DND-41 (cell line): ENCODE data around the gene VIM.
A peak's percentile ranks its signal among the peaks of the same experiment; 100 is the strongest.

Experiments
- ATAC-seq: fragments of 200-7000 bp; cut with Tn5 transposase; 3 replicates; pipeline ENCODE4 v1.9.1; 2021; ENCODE audit warnings: low read depth; ENCODE audit not compliant: insufficient read depth
- DNase-seq: peaks from one replicate; pipeline ENCODE4 v3.0.0-alpha.2; 2020
- H2AFZ ChIP-seq: 2 replicates; pipeline ENCODE4 v1.6.0; 2012; ENCODE audit warnings: low read depth, low read length
- H3K27ac ChIP-seq: 2 replicates; pipeline ENCODE4 v1.5.1; 2012; ENCODE audit warnings: low read length, inconsistent platforms
- H3K27me3 ChIP-seq: fragments of 200-600 bp; sonication (generic); 2 replicates; pipeline ENCODE4 v1.6.0; 2012; ENCODE audit warnings: low read length, mild to moderate bottlenecking, inconsistent platforms; ENCODE audit not compliant: insufficient read depth, poor library complexity
- H3K36me3 ChIP-seq: 2 replicates; pipeline ENCODE4 v1.5.1; 2012; ENCODE audit warnings: low read length, inconsistent platforms; ENCODE audit not compliant: insufficient read depth
- H3K4me1 ChIP-seq: 2 replicates; pipeline ENCODE4 v1.5.1; 2012; ENCODE audit warnings: mild to moderate bottlenecking, low read length; ENCODE audit not compliant: insufficient read depth
- H3K4me2 ChIP-seq: 2 replicates; pipeline ENCODE4 v1.6.0; 2012; ENCODE audit warnings: mild to moderate bottlenecking, moderate library complexity, low read length, inconsistent platforms; ENCODE audit not compliant: insufficient read depth
- H3K4me3 ChIP-seq, 2 experiments: fragments of 200-600 bp in 1 of 2; shearing (Covaris generic) in 1 of 2; 2 replicates each; pipeline ENCODE4 v1.5.1; 2012 to 2016; ENCODE audit warnings: inconsistent platforms in 2 of 2, low read length in 2 of 2, mild to moderate bottlenecking in 2 of 2, low read depth in 1 of 2, moderate library complexity in 1 of 2
- H3K79me2 ChIP-seq: 2 replicates; pipeline ENCODE4 v1.6.0; 2012; ENCODE audit warnings: low read length, inconsistent platforms; ENCODE audit not compliant: insufficient read depth
- H3K9ac ChIP-seq: 2 replicates; pipeline ENCODE4 v1.6.0; 2012; ENCODE audit warnings: low read depth, mild to moderate bottlenecking, inconsistent platforms, low read length, moderate library complexity
- H3K9me3 ChIP-seq: 2 replicates; pipeline ENCODE4 v1.5.1; 2012; ENCODE audit warnings: low read length, moderate library complexity, mild to moderate bottlenecking, inconsistent platforms; ENCODE audit not compliant: insufficient read depth, severe bottlenecking
- H4K20me1 ChIP-seq: 2 replicates; pipeline ENCODE4 v1.6.0; 2012; ENCODE audit warnings: low read length; ENCODE audit not compliant: insufficient read depth
- EZH2 ChIP-seq: IDR thresholded peaks from 3 replicates; pipeline ENCODE4 v1.6.1; 2012; ENCODE audit warnings: borderline replicate concordance, low read depth, mild to moderate bottlenecking, moderate library complexity, low read length, inconsistent platforms; ENCODE audit not compliant: severe bottlenecking
- TF ChIP-seq, protein P1 (sequence below): IDR thresholded peaks from 2 replicates; pipeline ENCODE4 v1.5.1; 2012; ENCODE audit warnings: borderline replicate concordance, low read length, moderate library complexity, mild to moderate bottlenecking; ENCODE audit not compliant: poor library complexity, severe bottlenecking; ENCODE audit errors: extremely low read depth

Gene VIM

DNA sequence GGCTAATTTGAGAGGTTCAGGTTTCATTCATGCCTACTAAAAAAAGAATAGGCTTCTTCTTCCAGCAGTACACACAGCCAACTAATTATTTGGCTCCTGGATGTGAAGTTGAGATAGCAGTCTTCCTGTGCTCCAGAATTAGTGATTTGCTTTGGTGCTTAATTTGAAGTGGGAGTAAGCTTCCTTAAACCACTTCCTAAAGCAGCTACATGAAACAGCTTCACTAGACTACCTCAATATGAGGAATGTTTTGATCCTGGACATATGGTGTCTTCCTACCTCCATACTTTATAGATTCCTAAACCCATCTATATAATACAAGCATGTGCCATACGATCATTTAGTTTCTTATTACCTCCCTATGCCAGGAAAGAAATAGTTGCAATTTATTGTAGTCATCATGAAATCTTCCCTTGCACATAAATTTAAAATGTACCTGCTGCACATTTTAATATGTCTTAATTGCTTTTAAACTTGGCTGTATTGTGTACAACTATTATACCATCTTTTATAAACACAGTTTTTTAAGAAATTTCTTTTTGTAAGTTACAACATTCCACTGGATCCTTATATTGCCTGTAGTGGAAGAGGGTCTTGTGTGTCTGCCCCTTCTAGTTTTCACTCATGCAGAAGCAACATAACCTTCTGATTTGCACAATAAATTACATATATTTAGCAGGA lies 8.6 kb downstream of the VIM start:
- no peak overlapping the region for H2AFZ ChIP-seq
- H4K20me1 ChIP-seq: peaks cover 38% of the 10 kb centered on the region
- H3K9me3 ChIP-seq: no peaks in the 10 kb centered on the region
- DNase-seq: no peak
- H3K27me3 ChIP-seq: no peaks in the 10 kb centered on the region
- H3K36me3 ChIP-seq: peaks cover 65% of the 10 kb centered on the region
- peaks cover 10% of the 10 kb centered on the region for H3K4me1 ChIP-seq
- H3K9ac ChIP-seq: no peak overlapping the region
- H3K4me3 ChIP-seq: no peak overlapping the region
- no peak for ATAC-seq
- no peak for TF ChIP-seq EZH2
- TF ChIP-seq, protein P1, sequence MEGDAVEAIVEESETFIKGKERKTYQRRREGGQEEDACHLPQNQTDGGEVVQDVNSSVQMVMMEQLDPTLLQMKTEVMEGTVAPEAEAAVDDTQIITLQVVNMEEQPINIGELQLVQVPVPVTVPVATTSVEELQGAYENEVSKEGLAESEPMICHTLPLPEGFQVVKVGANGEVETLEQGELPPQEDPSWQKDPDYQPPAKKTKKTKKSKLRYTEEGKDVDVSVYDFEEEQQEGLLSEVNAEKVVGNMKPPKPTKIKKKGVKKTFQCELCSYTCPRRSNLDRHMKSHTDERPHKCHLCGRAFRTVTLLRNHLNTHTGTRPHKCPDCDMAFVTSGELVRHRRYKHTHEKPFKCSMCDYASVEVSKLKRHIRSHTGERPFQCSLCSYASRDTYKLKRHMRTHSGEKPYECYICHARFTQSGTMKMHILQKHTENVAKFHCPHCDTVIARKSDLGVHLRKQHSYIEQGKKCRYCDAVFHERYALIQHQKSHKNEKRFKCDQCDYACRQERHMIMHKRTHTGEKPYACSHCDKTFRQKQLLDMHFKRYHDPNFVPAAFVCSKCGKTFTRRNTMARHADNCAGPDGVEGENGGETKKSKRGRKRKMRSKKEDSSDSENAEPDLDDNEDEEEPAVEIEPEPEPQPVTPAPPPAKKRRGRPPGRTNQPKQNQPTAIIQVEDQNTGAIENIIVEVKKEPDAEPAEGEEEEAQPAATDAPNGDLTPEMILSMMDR: no peak
- H3K4me2 ChIP-seq: no peak overlapping the region
- no peak overlapping the region for H3K27ac ChIP-seq
- H3K79me2 ChIP-seq: peaks cover 13% of the 10 kb centered on the region; the same call in 1 of the 2 replicates

DNA sequence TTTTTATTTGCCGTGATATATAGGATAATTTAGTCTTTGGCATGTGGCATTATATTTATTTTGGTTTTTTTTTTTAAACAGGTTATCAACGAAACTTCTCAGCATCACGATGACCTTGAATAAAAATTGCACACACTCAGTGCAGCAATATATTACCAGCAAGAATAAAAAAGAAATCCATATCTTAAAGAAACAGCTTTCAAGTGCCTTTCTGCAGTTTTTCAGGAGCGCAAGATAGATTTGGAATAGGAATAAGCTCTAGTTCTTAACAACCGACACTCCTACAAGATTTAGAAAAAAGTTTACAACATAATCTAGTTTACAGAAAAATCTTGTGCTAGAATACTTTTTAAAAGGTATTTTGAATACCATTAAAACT lies 9.1 kb downstream of the VIM start:
- Histone ChIP-seq H3K27me3 (no peaks in the 10 kb centered on the region), H3K4me1 (peaks cover 5% of the 10 kb centered on the region; the same call in 1 of the 2 replicates), H2AFZ (no peak overlapping the region), H4K20me1 (peaks cover 33% of the 10 kb centered on the region), H3K4me3 (no peak overlapping the region), H3K27ac (no peak overlapping the region), H3K9ac (no peak overlapping the region), H3K79me2 (peaks cover 9% of the 10 kb centered on the region; the same call in 1 of the 2 replicates), H3K9me3 (no peaks in the 10 kb centered on the region), H3K36me3 (peaks cover 59% of the 10 kb centered on the region), H3K4me2 (no peak overlapping the region)
- ATAC-seq (no peak), DNase-seq (no peak)
- TF ChIP-seq, protein P1: no peak
- no peak for TF ChIP-seq EZH2

DNA sequence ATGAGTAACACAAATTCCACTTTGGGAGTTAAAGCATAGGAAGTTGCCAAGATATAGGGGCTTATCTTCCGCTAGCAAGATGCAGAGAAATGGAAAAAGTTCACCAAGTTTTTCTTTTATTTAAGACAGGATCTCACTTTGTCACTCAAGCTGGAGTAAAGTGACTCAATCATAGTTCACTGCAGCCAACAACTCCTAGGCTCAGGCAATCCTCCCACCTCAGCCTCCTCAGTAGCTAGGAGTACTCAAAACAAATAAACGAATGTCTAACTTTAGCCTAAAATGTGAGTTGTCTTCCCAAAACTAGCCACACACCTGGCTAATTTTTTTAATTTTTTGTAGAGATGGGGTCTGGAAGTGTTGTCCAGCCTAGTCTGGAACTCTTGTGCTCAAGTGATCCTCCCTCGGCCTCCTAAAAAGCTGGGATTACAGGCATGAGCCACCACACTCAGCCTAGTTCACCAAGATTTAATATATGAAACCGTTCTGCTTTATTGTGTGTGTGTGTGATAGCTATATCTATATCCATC lies 9.9 kb downstream of the VIM start:
- ATAC-seq (peak; percentile 28; the same call in 2 of the 3 replicates), DNase-seq (no peak)

More for the DNA sequence above, 9.9 kb downstream of the VIM start:
- no peaks in the 10 kb centered on the region for H3K27me3 ChIP-seq
- H3K27ac ChIP-seq: no peak overlapping the region
- H3K9ac ChIP-seq: no peak overlapping the region
- no peak overlapping the region for H2AFZ ChIP-seq
- H3K4me1 ChIP-seq: no peaks in the 10 kb centered on the region
- TF ChIP-seq, protein P1: no peak
- no peak for TF ChIP-seq EZH2
- peaks cover 27% of the 10 kb centered on the region for H4K20me1 ChIP-seq
- H3K36me3 ChIP-seq: peaks cover 51% of the 10 kb centered on the region
- no peak overlapping the region for H3K4me3 ChIP-seq
- H3K79me2 ChIP-seq: peaks cover 4% of the 10 kb centered on the region; the same call in 1 of the 2 replicates
- H3K9me3 ChIP-seq: no peaks in the 10 kb centered on the region
- H3K4me2 ChIP-seq: no peak overlapping the region
